CD4-positive, alpha-beta T cell treated with Interleukin-10 for 1 hour (primary cell): ENCODE data around the gene SCAF11.

Experiments
- DNase-seq: peaks from one replicate; pipeline ENCODE4 v3.0.0-alpha.2; 2020

The SCAF11 gene

GRCh38 chr12:45981075-45981837 is 9.1 kb downstream of the SCAF11 start:
- no peak for DNase-seq

DNA sequence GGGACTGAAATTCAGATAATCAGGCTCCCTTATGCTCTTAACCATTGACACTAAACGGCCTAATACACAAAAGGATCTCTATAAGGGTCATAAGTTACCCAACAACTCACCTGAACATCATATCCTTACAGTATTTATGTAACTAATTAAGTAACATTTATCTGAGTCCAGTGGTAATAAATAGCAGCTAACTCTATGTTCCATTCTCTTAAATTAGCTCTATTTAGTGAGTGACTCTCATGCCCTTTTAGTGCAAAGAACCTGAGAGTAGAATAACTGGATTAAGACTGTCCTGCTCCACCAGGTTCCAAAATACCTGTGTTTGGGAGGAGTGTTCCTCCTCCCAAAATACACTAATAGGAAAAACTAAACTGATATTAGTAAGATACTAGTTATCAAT is 9.8 kb downstream of the SCAF11 start:
- DNase-seq: no peak

DNA sequence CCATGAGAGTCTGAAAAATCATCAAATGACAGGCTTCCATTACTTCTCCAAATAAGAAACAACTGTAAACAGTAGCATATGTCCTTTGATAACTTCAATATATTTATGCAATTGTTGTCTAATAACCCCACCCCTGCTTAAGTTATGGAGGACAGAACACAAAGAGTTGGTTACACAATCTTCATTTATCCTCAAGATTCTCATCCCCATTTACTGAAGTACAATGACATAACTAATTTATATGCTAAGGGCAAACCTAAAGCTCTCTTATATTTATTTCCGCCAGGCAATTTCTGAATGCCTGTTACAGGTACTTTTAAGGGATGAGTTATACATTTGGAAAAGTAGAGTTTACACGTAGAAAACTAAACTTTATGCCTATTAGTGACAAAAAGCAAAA is 12.3 kb downstream of the SCAF11 start:
- no peak for DNase-seq

DNA sequence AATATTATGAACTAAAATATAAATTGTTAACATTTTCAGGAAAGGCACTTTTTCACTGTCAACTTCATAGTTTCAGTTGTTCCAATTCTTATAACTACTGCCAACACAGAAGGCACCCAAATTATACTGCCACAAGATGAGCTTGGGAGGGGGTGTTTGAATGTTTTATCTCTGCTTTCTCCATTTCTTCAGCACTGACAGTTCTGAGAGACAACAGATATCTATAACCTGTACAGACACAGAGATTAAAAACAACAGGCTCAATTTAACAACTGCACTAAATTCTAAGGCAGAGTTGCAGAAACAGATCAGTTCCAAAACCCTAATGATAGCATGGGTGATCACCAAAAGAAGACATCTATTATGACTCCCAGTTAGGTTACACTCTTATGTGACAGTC is 12.8 kb downstream of the SCAF11 start:
- DNase-seq: no peak

DNA sequence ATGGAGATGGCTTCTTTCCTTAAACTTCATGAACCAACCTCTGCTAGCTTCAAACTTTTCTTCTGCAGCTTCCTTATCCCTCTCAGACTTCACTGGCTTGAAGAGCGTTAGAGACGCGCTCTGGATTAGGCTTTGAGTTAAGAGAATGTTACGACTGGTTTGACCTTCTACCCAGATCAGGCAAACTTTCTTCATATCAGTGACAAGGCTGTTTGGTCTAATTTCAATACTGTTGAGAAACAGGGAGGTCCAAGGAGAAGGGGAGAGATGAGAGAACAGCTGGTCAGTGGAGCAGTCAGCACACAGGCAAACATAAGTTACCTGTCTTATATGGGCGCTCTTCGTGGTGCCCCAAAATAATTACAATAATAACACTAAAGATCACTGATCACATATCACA is 14.9 kb downstream of the SCAF11 start:
- DNase-seq: no peak

- DNase-seq: no peak
Observed at GRCh38 chr12:45974883-45975282, 15.5 kb downstream of the SCAF11 start.

- no peak for DNase-seq
Observed at GRCh38 chr12:45974171-45974719, 16.1 kb downstream of the SCAF11 start.

DNA sequence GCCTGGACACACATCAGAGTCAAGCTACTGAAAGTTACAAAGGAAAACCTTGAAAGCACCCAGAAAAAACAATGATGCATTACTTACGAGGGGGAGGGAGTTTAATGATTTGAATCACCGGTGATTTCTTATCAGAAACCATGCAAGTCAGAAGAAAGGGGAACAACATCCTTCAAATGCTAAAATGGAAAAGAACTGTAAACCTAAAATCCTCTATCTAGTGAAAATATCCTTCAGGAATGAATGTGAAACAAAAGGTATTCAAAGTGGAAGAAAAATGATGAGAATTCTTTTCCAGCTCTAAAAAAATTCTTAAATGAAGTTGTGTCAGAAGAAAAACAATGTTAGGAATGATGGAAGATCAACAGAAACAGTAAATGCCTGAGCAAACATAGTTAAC is 16.8 kb downstream of the SCAF11 start:
- no peak for DNase-seq

- no peak for DNase-seq
Observed at GRCh38 chr12:45970391-45970790, 20.0 kb downstream of the SCAF11 start.

GRCh38 chr12:45969084-45969483 is 21.3 kb downstream of the SCAF11 start:
- DNase-seq: no peak

DNA sequence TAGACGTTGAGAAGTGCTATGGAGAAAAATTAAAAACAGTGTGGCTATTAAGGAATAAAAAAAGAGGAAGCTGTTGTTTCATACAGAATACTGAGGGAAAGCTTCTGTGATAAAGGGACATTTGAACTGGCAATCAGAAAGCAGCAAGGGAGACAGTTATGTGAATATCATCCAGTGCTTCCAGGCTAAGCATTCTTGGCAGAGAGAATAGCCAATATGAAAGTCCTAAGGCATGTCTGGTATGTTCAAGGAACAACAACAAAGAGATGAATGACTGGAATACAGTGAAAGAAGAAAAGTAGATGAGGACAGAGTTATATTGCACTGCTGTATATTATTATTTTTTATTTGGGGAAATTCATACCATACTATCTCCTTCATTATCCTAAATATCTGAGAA is 23.9 kb downstream of the SCAF11 start:
- DNase-seq: no peak

- DNase-seq: no peak
Observed at GRCh38 chr12:45962553-45963325, 27.6 kb downstream of the SCAF11 start.

GRCh38 chr12:45959728-45960127 is 30.6 kb downstream of the SCAF11 start:
- DNase-seq: no peak

DNA sequence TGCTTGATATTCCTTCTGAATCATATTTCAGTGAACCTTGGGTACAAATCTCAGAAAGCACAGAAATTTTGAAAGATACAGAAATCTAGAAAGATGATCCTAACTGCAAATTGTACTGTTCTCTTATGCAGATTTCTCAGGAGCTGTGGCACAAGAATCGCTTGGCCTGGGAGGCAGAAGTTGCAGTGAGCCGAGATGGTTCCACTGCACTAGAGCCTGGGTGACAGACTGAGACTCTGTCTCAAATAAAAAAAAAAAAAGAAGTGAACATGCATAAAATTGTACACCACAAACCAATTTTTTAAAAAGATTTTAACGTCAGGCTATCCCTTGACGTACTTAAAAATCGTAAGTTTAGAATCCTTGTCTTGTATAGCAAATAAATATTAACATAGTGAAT is 31.3 kb downstream of the SCAF11 start:
- DNase-seq: no peak

DNA sequence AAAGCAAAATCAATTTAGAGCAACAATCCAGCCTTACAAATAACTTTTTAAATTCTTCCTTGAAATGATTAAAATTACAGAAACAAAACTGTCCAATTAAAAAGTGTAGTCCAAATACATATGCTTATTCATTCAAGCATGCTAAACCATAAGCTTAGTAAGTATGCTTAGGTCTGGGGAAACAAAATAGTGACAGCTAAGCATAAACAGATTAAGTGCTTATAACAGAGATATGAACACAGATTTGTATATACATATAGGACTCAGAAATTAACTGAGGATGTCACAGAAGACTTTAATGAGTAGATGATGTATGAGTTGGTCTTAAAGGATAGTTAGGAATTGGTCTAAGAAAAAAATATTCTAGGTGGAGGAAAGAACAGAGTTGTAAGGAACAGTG is 41.8 kb downstream of the SCAF11 start:
- DNase-seq: no peak

DNA sequence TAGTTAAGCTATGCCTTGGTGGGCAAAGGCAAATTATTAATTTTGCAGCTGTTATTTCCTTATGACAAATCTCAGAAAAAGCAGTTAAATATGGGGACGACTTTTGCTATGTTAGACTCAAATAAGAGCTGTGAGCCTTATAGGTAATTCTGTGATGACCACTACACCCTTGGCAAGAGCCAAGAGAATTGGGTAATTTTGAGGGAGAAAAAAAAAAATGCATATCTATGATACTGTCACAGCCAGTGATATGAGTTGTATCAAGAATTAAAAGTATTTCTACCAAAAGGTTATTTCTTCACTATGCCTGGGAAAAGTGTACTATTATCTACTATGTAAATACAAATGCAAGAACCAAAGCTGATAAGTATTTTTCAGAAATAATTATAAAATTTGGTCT is 43.9 kb downstream of the SCAF11 start:
- DNase-seq: no peak

DNA sequence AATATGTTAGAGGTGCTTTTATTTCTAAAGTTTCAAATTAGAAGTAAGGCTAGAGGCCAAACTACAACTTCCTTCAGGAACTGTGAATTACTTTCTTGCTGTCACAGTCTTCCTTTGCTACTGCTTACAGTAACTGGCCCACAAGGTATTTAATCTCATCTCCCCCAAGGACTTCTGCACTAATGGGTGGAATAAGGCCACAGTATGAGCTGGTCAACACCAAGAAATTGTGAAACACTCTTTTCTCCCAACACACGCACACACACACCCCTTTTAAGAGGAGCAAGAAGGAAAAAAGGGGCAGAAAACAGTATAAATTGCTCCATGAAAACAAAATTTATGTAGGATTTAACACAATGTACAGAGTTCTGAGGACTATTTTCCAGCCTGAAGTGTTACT is 45.6 kb downstream of the SCAF11 start:
- no peak for DNase-seq

DNA sequence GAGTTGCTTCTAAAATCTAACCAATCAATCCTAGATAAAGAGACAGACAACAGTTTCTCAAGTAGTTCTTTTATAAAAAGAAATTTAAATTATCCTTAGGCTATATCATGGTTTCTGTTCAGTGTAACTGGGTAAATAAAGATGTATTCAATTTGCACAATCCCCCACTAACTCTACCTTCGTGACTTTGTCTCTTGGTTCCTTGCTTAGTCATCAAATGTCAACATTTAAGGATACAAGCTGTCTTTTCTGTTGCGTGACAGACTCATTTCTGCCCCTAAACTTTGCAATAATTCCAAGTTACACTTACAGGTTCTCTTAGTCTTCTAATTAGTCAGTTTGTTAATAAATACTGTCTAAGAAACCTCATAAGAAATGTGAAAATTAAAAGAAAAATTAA is 50.6 kb downstream of the SCAF11 start:
- DNase-seq: no peak

GRCh38 chr12:45938566-45938965 is 51.8 kb downstream of the SCAF11 start:
- no peak for DNase-seq

- DNase-seq: no peak
Observed at GRCh38 chr12:45934956-45935355, 55.4 kb downstream of the SCAF11 start.

- DNase-seq: no peak
Observed at GRCh38 chr12:45933504-45933903, 56.9 kb downstream of the SCAF11 start.

DNA sequence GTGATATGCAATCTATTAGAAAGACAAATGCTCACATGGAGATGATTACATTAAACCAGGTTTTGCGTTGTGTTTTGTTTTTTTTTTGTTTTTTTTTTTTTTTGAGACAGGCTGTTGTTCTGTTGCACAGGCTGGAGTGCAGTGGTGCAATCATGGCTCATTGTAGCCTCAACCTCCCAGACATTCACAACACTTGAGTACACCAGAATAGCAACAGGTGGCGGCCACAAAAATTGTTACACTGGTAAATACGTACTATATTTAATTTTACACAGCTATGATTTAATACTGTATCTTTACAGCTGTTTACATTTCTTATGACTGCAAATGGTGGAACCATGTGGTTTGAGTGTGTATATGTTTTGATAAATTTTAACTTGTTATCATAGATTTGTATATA is 60.0 kb downstream of the SCAF11 start:
- DNase-seq: no peak

DNA sequence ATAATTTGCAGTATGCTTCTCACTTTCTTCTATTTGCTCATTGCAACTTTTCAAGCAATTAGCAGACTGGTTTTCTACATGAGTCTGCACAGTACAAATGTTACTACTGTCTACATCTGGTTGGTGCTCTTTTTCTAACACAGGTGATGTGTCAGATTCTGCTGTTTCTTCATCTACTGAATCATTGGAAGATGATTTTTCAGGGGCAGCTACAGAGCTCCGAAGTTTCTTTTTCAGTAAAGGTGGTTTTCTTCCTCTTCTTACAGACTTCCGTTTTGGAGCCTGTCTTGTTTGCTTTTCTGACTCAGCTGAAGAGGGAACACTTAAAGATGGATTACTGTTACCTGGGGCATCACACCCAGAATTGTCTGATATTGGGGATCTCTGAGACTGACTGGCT is 62.1 kb downstream of the SCAF11 start:
- no peak for DNase-seq

DNA sequence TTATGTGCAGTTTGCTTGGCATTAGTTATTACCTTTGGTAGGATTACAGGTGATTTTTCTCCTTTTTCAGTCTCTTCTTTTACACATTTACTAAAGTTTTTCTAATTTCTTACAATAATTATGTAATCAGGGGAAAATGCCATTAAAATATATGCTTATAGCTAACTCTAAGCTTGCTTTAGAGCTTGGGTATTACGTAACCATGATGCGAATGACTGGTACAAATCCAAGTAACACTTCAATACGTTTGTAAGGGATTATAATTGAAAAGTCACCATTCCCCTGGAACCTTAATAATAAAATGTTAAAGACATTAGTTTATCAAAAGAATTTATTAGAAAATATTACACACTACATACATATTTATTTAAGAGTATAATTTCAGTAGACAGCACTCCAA is 71.6 kb downstream of the SCAF11 start:
- DNase-seq: no peak
